ENCODE data around the gene PPM1A. TPM values are rescaled to one million over a fixed set of nuclear protein-coding genes. Genes with fewer than 3 reads are reported as not detected.

Gene PPM1A
- total RNA-seq (ENCODE audit: low replicate concordance): 30.9 and 31.0 TPM in 2 replicates

DNA sequence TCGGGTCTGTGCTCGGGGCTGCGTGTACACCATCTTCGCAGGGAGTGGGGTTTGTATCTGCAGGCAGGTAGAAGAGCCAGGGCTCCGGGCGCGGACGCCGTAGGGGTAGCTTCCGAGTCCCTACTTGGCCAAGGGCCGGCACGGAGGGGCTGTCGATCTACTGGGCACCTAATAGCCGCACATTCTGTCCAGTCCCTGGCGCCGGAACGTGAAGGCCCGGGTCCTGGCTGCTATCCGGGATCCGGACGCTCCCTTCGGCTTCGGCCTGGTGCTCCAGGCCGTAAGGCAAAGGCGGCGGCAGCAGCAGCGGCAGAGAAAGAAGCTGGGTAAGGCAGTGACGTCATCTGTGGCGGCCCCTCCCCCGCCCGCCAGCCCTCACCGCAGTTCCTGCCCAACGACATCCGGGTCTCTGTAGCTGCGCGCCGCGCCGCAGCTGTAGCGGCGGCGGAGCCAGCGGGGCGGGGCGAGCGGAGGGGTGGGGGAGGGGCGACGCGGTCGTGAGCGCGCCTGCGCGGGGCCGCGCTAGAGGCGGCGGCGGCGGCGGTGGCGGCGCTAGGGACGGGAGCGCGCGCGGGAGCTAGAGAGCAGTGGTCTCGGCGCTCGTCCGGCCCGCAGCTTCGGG, at the start of gene PPM1A:
Gene PPM1A (plus strand): TSS at position 525 of the 622 bp plus-strand sequence. CDS start 33,483 bp downstream, outside the sequence.
- H3K4me3 ChIP-seq (ENCODE audit: low read depth, low read length): peak within 1 kb of the TSS; percentile 77
- TF ChIP-seq, protein P1, sequence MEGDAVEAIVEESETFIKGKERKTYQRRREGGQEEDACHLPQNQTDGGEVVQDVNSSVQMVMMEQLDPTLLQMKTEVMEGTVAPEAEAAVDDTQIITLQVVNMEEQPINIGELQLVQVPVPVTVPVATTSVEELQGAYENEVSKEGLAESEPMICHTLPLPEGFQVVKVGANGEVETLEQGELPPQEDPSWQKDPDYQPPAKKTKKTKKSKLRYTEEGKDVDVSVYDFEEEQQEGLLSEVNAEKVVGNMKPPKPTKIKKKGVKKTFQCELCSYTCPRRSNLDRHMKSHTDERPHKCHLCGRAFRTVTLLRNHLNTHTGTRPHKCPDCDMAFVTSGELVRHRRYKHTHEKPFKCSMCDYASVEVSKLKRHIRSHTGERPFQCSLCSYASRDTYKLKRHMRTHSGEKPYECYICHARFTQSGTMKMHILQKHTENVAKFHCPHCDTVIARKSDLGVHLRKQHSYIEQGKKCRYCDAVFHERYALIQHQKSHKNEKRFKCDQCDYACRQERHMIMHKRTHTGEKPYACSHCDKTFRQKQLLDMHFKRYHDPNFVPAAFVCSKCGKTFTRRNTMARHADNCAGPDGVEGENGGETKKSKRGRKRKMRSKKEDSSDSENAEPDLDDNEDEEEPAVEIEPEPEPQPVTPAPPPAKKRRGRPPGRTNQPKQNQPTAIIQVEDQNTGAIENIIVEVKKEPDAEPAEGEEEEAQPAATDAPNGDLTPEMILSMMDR (IDR thresholded peaks at IDR 0.05; ENCODE audit: insufficient read depth, low read length): no peak
- peak; percentile 95 for DNase-seq (ENCODE audit: low read depth)

- DNase-seq (ENCODE audit: low read depth): no peak
- TF ChIP-seq, protein P1 (IDR thresholded peaks at IDR 0.05; ENCODE audit: insufficient read depth, low read length): no peak
- H3K4me3 ChIP-seq (ENCODE audit: low read depth, low read length): no peak overlapping the region
Observed at GRCh38 chr14:60199321-60199720, 49.7 kb upstream of the PPM1A start.

DNA sequence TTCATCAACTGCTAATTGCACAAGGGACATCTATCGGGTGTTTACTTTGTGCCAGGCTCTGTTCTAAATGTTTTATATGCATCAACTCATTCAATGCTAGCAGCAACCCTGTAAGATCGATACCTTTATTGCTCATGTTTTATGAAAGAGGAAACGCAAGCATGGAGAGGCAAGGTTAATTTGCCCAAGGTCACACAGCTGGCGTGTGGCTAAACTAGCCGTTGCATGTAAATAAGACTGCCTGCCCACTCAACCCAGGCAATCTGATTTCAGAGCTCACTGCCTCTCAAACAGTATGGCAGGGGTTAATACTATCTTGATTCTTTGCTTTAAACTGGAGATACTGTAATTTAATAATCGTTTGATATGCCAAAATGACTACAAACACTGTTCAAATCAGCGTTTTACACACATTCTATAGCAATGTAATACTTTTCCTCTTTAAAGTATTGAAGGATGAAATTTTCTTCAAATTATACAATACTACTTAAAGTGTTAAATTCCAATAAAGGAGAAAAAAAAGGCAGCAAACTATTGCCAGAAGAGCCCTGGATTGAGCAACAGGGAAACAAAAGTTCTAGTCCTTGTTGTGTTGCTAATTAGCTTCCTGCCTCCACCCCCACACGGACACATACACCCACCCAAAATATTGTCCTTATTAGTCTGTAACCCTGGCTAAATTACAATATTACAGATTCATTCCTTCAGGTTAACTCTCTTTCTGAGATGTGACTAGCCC, 44.7 kb upstream of the PPM1A start:
- no peak for DNase-seq (ENCODE audit: low read depth)
- TF ChIP-seq, protein P1 (IDR thresholded peaks at IDR 0.05; ENCODE audit: insufficient read depth, low read length): no peak
- H3K4me3 ChIP-seq (ENCODE audit: low read depth, low read length): no peak overlapping the region

DNA sequence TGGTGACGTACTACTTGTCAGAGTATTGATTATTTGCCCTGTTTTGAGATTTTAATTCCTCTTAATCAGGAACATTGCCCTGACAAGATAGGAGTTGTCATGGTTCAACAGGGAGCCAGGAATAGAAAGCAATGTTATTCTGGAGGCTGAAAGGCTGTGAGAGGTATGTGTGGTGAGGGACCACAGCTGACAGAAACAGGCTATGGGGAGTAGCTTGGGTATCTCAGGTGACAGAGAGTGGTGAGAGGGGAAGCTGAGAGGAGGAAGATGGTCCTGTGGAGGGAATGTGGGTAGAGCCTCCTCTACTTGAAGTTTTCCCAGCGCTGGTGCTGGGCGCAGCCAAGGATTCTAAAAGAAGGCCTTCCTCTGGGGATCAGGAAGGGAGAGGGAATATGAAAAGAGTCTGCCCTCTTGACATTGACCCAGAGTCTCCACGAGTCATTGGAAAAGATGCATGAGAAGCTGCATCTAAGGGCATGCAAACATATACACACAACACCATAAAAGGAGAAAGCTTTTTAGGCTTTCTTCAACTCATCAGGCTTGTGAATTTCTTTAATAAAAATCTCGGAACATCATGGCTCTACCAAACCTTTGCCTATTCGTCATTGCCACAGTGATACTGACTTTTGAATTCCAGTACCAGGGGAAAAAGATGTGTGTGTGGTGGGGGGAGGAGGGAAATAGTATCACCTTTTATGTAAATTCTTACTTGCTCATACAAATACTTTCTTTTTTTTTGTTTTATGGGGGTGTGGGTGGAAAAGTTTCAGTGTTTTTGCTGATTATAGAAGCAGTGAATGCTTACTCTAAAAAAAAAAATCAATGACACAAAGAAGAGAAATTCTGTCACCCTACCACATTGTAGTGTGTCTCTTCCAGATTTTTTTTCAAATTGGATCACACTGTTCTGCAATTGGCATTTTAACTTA, 43.9 kb upstream of the PPM1A start:
- TF ChIP-seq, protein P1 (IDR thresholded peaks at IDR 0.05; ENCODE audit: insufficient read depth, low read length): no peak
- DNase-seq (ENCODE audit: low read depth): no peak
- H3K4me3 ChIP-seq (ENCODE audit: low read depth, low read length): no peak overlapping the region

DNA sequence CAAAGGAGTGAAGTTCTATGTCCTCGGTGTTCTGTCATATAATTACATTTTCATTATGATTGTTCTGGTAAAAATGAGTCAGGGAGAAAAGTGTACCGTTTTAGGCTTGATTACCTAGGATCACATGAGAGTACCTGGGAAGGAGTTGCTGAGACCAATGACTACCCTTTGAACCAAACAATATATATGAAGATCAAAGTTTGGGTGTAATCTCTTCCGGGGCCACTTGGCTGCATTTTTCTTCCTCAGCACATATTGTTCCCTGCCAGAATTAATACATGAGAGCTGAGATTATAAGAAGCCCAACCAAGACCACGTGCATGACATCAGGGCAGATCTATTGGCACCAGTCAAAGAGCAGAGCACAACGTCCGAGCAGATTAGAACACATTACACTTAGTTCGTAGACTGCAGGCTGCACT, 42.8 kb upstream of the PPM1A start:
- TF ChIP-seq, protein P1 (IDR thresholded peaks at IDR 0.05; ENCODE audit: insufficient read depth, low read length): no peak
- DNase-seq (ENCODE audit: low read depth): no peak
- no peak overlapping the region for H3K4me3 ChIP-seq (ENCODE audit: low read depth, low read length)

GRCh38 chr14:60206837-60207533, 42.0 kb upstream of the PPM1A start:
- DNase-seq (ENCODE audit: low read depth): no peak

More at GRCh38 chr14:60206837-60207533, 42.0 kb upstream of the PPM1A start:
- TF ChIP-seq, protein P1 (IDR thresholded peaks at IDR 0.05; ENCODE audit: insufficient read depth, low read length): no peak
- no peak overlapping the region for H3K4me3 ChIP-seq (ENCODE audit: low read depth, low read length)
